HG02798 (cell line): ENCODE results near the gene ELP1.
"Not testable (repeated sequence)": the region's sequence is repeated elsewhere in the genome, so short reads cannot be mapped to it uniquely, and the experiment has no call there.

Experiments used
- ATAC-seq: cut with Tn5 transposase; IDR thresholded peaks from one replicate; pipeline ENCODE4 v1.9.1; 2021; ENCODE audit warnings: mild to moderate bottlenecking; ENCODE audit not compliant: unreplicated experiment, poor library complexity

The ELP1 gene

DNA sequence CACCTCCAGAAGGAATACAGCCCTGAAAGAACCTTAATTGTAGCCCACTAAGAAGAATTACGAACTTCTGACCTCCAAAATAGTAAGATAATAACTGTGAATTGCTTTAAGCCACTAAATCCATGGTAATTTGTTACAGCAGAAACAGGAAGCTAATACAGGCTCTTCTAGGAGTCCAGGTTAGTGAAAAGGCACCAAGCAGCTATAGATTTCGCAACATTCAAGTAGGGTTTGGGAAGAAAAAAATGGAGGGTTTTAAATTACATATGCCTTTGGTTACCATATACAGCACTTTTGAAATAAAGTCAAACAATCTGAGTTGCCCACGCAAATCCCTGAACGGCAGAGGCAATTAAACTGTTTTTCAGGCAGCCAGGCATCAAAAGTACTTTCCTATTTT is 73.6 kb downstream of the ELP1 start:
- ATAC-seq: no peak

DNA sequence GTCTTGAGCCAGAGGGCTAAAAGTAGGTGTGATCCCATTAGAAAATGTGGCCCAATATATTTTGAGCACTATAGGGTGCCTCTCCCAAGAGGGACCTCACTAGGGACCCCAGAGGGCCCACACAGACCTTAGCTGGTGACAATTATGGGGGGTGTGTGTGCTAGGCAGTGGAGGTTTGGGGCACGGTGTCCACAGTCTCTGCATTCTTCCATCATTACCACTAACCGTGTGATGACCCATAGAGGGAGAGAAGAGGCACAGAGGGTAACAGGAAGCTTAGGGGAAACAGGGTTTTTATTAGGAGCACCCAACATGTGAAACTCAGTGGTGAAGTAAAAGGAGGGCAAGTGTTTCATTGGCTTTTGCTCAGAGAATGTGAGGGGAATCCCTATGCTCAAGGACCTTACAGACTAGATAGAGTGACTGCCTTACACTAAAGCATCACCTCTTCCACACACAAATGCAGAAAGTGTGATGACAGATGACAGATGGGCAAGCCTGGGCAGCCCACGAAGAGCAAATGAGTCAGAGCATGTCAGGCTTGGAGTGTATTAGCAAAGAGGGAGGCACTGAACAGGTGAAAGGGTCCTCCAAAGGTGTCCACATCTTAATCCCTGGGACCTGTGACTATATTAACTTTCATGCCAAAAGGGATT is 74.3 kb downstream of the ELP1 start:
- ATAC-seq: peak; percentile 77

GRCh38 chr9:108857572-108857971 is 76.4 kb downstream of the ELP1 start:
- no peak for ATAC-seq

GRCh38 chr9:108855888-108856287 is 78.0 kb downstream of the ELP1 start, which contains the start of gene ACTL7B:
TSS of gene ACTL7B (minus strand) at chr9:108855986. CDS start at chr9:108855930, 56 bp downstream.
- no peak for ATAC-seq

DNA sequence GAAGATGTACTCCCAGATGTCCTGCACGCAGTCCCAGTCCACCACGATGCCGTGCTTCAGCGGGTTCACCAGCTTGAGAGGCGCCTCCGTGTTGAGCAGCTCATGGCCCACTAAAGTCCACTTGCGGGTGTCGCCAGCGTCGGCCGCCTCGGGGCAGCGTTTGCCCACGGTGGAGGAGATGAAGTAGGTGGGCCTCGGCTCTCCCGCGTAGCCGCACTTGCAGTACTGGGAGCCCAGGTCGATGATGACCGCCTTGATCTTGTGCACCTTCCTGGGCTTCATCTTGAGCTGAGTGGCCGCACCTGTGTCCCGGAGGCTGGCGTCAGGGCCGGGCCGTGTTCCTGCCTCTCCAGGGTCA is 78.4 kb downstream of the ELP1 start:
- ATAC-seq: no peak

DNA sequence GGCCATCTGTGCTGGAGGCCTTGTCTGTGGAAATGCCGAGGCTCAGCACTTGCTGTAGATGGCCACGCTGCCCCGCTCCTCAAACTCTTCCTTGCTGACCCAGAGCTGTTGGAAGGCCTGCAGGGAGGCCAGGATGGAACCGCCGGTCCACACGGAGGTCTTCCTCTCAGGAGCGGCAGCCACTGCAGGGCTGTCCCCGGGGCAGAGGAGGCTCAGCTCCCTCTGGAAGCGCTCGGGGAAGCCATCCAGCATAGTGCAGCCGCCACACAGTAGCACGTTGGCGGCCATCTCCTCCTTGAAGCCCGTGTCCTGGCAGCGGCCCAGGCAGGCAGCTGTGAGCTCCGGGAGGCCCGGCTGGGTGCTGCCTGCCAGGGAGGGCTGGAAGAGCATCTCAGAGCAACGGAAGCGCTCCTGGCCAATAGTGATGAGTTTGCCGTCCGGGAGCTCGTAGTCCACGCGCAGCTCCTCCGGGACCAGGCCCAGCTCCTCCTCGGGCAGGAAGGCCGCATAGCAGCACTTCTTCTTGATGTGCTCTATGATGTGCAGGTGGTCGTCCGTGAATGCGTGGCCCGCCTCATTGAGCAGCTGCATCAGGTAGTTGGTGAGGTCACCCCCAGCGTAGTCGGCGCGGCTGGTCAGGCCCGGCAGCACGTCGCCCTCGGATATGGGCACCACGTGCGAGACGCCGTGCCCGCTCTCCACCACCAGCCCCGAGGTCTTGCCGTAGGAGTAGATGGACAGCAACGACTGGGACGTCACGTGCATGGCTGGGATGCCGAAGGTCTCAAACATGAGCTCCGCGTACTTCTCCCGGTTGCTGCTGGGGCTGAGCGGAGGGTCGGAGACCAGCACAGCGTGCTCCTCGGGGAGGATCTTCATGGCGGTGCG is 79.0 kb downstream of the ELP1 start:
- no peak for ATAC-seq

DNA sequence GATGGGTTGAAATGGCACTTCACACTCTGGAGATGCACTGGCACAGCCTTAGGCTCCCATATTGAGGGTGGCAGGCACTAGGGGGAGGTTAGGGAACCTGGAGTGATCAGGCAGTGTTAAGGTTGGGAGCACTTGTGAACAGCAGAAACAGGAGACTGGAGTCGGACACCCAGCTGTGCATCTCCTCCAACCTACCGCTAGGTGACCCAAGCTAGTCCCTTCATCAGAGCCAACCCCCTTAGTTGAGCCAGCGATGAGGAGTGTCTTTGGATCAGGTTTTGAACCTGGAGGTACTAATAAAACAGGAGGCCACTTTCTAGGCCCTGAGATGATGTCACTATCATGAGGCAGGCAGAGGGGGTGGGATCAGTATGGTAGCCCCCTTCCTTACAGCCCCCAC is 79.8 kb downstream of the ELP1 start:
- no peak for ATAC-seq

DNA sequence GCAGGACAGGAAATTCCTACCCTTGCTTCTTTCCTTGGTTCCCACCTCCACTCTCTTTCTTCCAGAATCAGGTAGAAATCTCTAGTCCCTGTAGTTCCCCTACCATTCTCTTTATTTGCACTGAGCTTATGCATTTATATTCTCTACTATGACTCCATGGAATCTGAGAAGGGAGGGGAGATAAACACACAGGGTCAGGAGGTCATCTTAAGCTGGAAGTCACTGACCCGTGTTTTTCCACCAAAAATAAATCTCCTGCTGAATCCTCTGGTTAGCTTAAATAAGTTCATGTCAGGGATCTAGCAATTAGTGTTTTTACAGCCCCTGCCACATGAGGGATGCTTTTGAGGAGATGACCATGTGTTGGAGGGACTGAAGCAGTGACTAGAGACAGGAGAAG is 81.8 kb downstream of the ELP1 start:
- ATAC-seq: no peak

GRCh38 chr9:108851138-108851537 is 82.8 kb downstream of the ELP1 start:
- no peak for ATAC-seq

GRCh38 chr9:108850293-108850897 is 83.5 kb downstream of the ELP1 start:
- no peak for ATAC-seq

DNA sequence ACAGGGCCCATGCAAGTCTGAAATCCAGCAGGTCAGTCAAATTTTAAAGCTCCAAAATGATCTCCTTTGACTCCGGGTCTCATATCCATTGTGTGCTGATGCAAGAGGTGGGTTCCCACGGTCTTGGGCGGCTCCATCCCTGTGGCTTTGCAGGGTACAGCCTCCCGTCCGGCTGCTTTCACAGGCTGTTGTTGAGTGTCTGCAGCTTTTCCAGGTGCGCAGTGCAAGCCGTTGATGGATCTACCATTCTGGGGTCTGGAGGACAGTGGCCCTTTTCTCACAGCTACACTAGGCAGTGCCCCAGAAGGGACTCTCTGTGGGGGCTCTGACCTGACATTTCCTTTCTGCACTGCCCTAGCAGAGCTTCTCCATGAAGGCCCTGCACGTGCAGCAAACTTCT is 85.6 kb downstream of the ELP1 start:
- ATAC-seq: not testable (repeated sequence)

GRCh38 chr9:108845947-108846346 is 88.0 kb downstream of the ELP1 start:
- no peak for ATAC-seq

- ATAC-seq: no peak
Observed at GRCh38 chr9:108845507-108845906, 88.4 kb downstream of the ELP1 start.

DNA sequence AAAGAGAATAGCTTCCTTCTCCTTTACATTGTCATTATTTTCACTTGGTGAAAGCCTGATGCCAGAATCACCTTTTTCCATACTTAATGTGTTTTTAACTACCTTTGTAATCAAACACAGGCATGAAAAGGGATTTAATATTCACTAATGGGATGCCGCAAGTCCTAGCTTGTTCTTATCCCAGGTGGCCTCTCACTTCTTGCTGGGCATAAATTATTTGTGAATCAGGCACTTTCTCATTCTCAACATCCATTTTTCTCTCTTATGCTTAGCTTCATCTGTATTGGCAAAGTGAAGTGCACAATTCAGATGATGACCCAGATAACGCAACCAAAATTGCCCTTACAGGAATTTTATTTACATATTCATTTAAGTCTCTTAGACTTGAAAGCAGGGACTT is 89.1 kb downstream of the ELP1 start:
- ATAC-seq: no peak

DNA sequence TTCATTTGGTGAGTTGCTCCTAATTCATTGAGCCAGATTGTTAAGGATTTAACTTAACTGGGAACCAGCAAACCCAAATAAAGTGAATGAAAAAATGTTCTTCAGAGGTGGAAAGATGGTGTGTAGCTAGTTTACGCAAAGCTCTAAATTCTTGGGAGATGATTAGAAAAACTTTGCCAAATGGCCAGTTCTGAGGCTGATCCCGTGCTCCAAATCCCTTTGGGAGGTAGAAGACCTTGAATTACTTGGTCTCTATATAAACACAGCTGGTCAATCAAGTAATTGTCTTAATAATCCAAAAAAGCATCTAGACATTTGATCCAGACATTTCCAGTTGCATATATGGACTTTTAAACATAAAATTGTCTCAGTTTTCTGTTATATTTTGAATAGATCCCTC is 89.5 kb downstream of the ELP1 start:
- ATAC-seq: no peak

- ATAC-seq: no peak
Observed at GRCh38 chr9:108842610-108843295, 91.2 kb downstream of the ELP1 start.

DNA sequence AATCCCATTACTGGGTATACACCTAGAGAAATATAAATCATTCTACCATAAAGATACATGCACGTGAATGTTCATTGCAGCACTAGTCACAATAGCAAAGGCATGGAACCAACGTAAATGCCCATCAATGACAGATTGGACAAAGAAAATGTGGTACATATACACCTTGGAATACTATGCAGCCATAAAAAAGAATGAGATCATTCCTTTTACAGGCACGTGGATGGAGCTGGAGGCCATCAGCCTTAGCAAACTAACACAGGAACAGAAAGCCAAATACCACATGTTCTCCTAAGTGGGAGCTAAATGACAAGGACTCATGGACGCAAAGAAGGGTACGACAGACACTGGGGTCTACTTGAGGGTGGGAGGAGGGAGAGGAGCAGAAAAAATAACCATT is 94.4 kb downstream of the ELP1 start:
- not testable (repeated sequence) for ATAC-seq

- no peak for ATAC-seq
Observed at GRCh38 chr9:108838017-108838416, 95.9 kb downstream of the ELP1 start.

DNA sequence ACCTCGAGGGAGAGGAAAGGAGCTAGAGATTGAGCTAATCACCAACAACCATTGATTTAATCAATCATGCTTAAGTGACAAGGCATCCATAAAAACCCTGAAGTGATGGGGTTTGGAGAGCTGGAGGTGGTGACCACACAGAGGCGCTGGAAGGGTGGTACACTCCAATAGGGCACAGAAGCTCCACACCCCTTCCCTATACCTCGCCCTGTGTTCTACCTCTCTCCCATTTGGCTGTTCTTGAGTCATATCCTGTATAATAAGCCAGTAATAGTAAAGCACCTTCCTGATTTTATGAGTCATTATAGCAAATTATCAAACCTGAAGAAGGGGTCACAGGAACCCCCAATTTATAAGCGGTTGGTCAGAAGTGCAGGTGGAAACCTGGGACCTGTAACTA is 96.4 kb downstream of the ELP1 start:
- ATAC-seq: no peak

DNA sequence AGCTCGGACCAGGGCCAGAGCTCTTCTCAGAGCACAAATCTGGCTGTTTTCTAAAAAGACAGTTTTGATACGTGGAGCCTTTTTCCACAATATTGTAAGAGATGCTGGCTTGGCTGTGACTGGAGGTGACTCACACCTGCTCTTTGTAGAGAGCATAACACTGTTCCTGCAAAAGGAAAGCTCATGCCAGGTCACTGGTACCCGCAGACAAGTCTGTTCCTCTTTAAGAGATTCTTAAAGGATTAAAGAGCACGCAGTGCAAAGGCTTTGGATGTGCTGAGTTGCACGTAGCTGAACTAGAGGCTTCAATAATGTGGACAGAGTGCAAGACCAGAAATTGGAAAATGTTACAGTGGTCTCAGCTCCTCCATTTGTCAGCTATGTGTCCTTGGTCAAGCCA is 97.1 kb downstream of the ELP1 start:
- no peak for ATAC-seq

DNA sequence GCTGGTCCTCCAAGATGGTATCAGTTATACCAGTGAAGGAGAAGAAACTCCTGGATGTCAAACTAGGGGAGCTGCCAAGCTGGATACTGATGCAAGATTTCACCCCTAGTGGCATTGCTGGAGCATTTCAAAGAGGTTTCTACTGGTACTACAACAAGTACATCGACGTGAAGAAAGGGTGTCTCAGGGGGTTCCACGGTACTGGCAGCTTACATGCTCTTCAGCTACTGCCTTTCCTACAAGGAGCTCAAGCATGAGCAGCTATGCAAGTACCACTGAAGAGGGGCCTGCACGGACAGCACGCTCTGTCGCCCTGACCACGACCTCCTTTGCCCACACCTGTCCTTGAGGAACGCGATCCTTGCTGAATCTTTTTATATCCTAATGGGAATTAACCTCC is 97.6 kb downstream of the ELP1 start:
- no peak for ATAC-seq
